ENCODE data around the gene RPL35A.

The RPL35A gene

DNA sequence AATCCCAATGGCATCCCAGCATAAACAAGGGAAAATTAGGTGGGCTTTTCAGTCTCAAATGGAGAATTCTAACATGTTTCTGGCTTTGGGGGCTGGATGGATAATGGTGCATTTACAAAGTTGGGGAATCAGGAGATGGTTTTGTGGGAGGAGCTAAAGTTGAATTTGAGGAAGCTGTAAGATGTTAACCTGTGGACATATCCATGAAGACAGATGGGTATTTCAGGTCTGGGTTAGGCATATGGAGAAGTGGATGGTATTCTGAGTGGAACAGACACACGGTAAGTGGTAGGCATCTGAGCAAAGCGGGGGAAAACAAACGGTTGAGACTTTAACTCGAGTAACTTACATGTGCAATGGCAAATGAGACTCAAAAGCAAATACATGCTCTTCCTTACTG lies 8.4 kb downstream of the RPL35A start:
- no peak for TF ChIP-seq CTCF (IDR thresholded peaks at IDR 0.05)

GRCh38 chr3:197959500-197959890 lies 9.5 kb downstream of the RPL35A start:
- no peak for TF ChIP-seq CTCF (IDR thresholded peaks at IDR 0.05)

GRCh38 chr3:197959891-197960693 lies 10.1 kb downstream of the RPL35A start, which contains the start of gene LMLN:
Gene LMLN, plus strand, starts transcription at chr3:197960217. Its CDS starts 29 bp downstream, at chr3:197960246.
- TF ChIP-seq CTCF (IDR thresholded peaks at IDR 0.05): no peak

GRCh38 chr3:197960694-197961581 lies 10.9 kb downstream of the RPL35A start:
- TF ChIP-seq CTCF (IDR thresholded peaks at IDR 0.05): no peak

- no peak for TF ChIP-seq CTCF (IDR thresholded peaks at IDR 0.05)
Observed at GRCh38 chr3:197961582-197961945, 11.6 kb downstream of the RPL35A start.

- no peak for TF ChIP-seq CTCF (IDR thresholded peaks at IDR 0.05)
Observed at GRCh38 chr3:197963019-197963637, 13.1 kb downstream of the RPL35A start.

GRCh38 chr3:197970588-197970987 lies 20.6 kb downstream of the RPL35A start:
- TF ChIP-seq CTCF (IDR thresholded peaks at IDR 0.05): no peak
